ENCODE measurements around the gene ABLIM2. TPM values are rescaled to one million over a fixed set of nuclear protein-coding genes. Genes with fewer than 3 reads are reported as not detected.

ABLIM2 gene
- total RNA-seq, 1 donor: 0.63 TPM

DNA sequence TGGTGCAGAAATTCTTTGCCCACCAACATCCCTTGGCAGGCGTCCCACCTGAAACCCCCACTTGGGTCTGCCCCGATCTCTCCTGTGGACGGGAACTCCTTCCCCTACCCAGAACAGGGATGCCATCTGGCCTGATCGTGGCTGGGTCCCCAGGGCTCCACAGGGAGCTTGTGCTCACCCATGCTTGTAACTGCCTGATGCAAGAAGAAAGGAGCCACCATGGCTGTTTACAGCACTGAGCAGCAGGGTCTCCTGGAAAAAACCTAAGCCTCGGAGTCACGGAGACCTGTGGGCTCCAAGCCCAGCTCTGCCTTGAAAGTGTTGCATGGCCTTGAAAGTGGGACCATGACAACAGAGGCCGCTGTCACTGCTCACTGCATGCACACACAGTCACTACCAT is 117.4 kb downstream of the ABLIM2 start:
- Histone ChIP-seq H3K4me1 (ENCODE audit: insufficient read depth, low read length) (no peaks in the 10 kb centered on the region), H3K27me3 (ENCODE audit: insufficient read depth, low read length) (no peaks in the 10 kb centered on the region), H3K4me3 (ENCODE audit: low read length) (no peak overlapping the region), H3K9me3 (ENCODE audit: low read depth, low read length) (no peaks in the 10 kb centered on the region)

DNA sequence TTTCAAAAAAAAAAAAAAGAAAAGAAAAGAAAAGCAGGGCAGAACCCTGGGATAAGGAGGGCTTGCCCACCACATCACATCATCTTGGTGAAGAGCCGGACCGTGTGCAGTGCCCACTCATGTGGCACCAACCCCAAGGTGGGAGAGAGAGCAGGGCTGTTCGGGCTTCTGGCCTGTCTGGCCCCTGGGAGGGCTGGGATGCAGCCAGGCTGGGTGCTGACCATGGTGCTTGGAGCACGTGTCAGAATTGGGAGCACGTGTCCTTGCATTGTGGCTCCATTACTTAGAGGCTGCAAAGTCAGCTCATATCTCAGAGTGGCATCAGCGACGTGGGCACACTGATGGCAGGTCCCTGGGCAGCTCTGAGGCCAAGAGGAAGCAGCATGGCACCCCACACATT is 118.0 kb downstream of the ABLIM2 start:
- no peaks in the 10 kb centered on the region for H3K4me1 ChIP-seq (ENCODE audit: insufficient read depth, low read length)
- no peaks in the 10 kb centered on the region for H3K27me3 ChIP-seq (ENCODE audit: insufficient read depth, low read length)
- no peak overlapping the region for H3K4me3 ChIP-seq (ENCODE audit: low read length)
- no peaks in the 10 kb centered on the region for H3K9me3 ChIP-seq (ENCODE audit: low read depth, low read length)

DNA sequence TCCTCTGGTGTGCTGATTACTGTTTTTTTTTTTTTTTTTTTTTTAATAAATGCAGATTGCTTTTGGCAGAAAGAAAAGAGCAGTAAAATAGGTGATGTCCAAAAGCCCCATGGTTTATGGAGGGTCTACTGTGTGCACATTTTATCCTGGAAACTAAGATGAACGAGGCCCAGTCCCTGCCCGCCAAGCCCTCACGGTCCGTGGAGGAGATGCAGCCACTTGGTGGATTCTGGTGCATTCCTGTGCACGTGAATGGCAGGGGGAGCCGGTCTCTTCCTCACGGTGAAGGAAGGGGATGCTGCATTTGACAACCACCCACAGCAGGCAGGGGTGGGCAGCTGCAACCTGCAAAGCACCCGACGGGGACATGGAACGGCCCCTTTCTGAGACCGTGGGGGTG is 118.8 kb downstream of the ABLIM2 start:
- Histone ChIP-seq H3K9me3 (ENCODE audit: low read depth, low read length) (no peaks in the 10 kb centered on the region), H3K27me3 (ENCODE audit: insufficient read depth, low read length) (no peaks in the 10 kb centered on the region), H3K4me3 (ENCODE audit: low read length) (no peak overlapping the region), H3K4me1 (ENCODE audit: insufficient read depth, low read length) (no peaks in the 10 kb centered on the region)

DNA sequence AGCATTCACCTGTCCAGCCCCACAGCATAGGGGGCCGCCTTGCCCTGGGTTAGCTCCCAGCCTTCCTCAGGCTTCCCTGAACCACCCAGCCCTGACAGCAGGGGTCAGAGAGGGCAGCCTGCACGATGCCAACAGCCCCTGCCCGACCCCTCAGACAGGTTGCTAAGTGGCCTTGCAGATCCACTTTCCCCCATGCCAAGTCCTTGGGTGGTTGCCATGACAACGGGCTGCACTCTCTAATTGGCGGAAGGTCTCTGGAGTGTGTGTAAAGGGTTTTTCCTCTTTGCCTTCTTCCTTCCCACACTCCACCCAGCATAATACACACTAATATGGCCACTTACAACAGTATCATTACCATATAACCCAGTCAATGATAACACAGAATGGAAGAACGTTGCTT is 119.3 kb downstream of the ABLIM2 start:
- Histone ChIP-seq H3K9me3 (ENCODE audit: low read depth, low read length) (no peaks in the 10 kb centered on the region), H3K4me1 (ENCODE audit: insufficient read depth, low read length) (no peaks in the 10 kb centered on the region), H3K27me3 (ENCODE audit: insufficient read depth, low read length) (no peaks in the 10 kb centered on the region), H3K4me3 (ENCODE audit: low read length) (no peak overlapping the region)

DNA sequence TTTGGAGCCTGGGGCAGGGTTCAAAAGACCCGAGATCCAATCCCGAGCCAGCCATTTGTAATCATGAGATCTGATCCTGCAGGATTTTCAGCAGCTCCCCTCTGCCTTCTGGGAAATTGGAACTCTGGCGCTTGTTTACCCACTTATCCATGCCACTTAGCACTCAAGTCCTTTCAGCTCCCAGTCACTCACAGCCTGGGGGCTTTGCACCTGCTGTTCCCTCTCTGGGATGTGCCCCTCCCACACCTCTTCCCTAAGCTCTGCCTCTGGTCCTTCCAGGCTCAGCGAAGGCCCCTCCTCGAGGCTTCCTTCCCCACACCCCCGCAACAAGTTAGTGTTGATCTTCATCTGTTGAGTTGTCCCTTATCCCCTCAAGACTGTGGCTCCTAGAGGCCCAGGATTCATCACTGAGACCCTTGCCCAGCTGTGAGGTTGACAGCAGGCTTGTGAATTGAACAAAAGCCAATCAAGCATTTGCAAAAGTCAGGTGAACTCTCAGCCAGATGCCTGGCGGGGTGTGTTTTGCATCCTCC is 119.8 kb downstream of the ABLIM2 start:
- Histone ChIP-seq H3K4me3 (ENCODE audit: low read length) (no peak overlapping the region), H3K9me3 (ENCODE audit: low read depth, low read length) (no peaks in the 10 kb centered on the region)

DNA sequence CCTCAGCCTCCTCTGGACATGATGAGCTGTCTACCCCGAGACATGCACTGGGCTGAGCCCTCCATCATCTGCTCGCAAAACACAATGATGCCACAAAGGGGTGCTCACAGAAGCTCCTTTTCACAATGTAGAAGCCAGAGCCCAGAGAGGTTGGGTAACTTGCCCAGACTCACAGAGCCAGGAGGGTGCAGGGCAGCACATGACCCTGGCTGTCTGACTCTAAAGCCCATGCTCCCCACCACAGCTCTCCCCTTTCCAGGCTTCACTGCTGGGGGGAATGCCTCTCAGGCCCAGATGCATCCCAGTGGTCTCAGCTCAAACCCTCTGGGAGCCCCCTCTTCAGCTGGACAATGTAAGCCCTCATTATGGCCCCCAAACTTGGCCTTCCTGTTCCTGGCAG is 120.5 kb downstream of the ABLIM2 start:
- Histone ChIP-seq H3K4me3 (ENCODE audit: low read length) (no peak overlapping the region), H3K9me3 (ENCODE audit: low read depth, low read length) (no peaks in the 10 kb centered on the region), H3K27me3 (ENCODE audit: insufficient read depth, low read length) (no peaks in the 10 kb centered on the region)

More for the DNA sequence above, 119.8 kb downstream of the ABLIM2 start:
- Histone ChIP-seq H3K27me3 (ENCODE audit: insufficient read depth, low read length) (no peaks in the 10 kb centered on the region), H3K4me1 (ENCODE audit: insufficient read depth, low read length) (no peaks in the 10 kb centered on the region)

DNA sequence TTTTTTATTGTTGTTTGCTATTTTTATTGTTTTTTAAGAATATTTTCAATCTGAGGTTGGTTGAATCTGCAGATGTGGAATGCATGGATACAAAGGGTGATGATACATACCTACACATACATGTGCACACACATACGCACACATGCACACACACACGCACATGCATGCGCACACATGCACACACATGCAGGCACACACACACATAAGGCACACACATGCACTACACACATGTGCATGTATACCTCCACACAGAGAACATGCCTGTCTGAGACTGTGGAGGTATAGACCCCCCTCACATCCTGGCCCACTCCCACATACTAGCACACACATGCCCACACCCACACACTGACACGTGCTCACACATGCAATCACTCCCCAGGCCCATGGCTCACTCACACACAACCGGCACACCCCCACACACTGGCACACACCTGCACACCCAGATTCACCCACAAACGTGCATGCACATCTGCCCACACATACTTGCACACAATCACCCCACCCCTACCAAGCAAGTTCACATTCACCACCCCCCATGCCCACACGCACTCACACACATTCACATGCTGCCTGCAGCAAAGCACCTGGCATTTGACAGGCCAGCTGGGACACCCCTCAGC is 121.4 kb downstream of the ABLIM2 start:
- H3K9me3 ChIP-seq (ENCODE audit: low read depth, low read length): no peaks in the 10 kb centered on the region
- no peaks in the 10 kb centered on the region for H3K27me3 ChIP-seq (ENCODE audit: insufficient read depth, low read length)
- H3K4me3 ChIP-seq (ENCODE audit: low read length): no peak overlapping the region
- no peaks in the 10 kb centered on the region for H3K4me1 ChIP-seq (ENCODE audit: insufficient read depth, low read length)

More for the DNA sequence above, 120.5 kb downstream of the ABLIM2 start:
- no peaks in the 10 kb centered on the region for H3K4me1 ChIP-seq (ENCODE audit: insufficient read depth, low read length)

DNA sequence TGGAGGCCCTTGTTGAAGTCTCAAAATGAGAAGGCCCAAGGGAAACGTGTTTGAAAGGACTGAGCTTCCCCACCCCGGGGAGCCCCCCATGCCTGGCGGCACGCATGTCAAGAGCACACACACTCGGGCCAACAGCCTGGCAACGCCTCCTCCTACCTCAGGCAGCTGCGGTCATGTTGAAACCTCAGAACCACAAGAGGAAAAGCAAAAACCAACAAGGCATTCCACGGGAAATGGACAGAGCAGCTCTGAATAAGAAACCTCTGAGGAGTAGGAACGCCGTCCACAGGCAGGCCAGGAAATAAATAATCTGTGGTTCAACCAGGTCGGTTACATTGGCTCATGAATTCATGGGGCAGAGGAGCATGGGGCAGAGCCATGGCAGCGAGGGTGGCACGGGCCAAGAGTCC is 123.2 kb downstream of the ABLIM2 start:
- Histone ChIP-seq H3K4me3 (ENCODE audit: low read length) (no peak overlapping the region), H3K9me3 (ENCODE audit: low read depth, low read length) (no peaks in the 10 kb centered on the region), H3K4me1 (ENCODE audit: insufficient read depth, low read length) (no peaks in the 10 kb centered on the region), H3K27me3 (ENCODE audit: insufficient read depth, low read length) (no peaks in the 10 kb centered on the region)

DNA sequence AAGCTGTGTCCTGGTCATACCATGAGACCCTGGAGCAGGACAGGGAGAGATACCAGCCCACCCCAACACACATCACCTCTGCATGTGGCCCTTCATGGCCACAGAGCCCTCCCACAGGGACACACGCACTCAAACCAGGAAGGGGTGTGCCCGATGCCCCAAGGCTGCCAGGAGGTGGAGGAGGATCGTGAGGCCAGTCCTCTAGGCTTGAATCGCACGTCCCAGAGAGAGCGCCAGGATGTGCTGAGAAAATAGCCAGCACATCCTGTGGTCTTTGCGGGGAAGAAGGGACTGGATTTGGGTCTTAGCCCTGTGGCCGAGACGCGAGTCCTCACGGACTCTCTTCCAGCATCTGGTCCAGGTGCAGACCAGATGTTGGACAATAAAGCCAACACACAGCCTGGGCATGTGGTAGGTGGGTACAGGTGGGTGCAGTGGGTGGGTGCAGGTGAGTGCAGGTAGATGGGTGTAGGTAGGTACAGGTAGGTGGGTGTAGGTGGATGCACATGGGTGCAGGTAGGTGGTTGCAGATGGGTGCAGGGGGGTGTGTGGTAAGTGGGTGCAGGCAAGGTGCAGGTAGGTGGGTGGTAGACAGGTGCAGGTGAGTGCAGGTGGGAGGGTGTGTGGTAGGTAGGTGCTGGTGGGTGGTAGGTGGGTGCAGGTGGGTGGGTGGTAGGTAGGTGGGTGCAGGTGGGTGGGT is 124.6 kb downstream of the ABLIM2 start:
- Histone ChIP-seq H3K27me3 (ENCODE audit: insufficient read depth, low read length) (no peaks in the 10 kb centered on the region), H3K4me3 (ENCODE audit: low read length) (no peak overlapping the region), H3K9me3 (ENCODE audit: low read depth, low read length) (no peaks in the 10 kb centered on the region), H3K4me1 (ENCODE audit: insufficient read depth, low read length) (no peaks in the 10 kb centered on the region)

DNA sequence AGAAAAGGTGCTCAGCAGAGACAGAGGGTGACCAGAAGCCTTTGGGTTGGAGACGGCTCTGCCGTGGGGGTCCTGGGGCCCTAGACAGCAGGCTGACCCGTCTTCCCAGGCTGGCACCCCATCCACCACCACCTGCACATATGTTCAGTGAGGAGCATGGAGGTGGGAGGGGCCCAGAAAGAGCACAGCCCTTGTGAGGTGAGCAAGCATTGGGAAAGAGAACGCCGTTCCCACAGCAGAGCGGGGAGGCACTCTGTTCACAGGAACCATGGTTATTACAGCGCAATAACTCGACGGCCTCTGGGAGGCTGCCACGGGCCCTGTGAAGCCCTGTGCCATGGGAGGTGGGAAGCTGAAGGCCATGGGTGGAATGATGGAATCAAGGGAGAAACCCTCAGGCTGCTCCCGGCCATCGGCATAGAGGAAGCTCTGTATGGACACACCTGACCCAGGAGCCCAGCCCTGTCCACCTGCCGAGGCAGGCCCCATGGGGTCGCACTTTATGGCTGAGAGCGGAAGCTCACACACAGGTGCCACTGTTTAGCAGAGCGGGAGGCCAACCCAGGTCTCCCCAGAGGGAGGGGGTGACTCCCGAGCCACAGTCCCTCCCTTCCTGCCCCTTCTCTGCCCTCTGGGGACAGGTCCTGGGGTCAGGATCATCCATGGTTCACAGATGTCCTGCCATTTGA is 125.4 kb downstream of the ABLIM2 start:
- Histone ChIP-seq H3K4me3 (ENCODE audit: low read length) (no peak overlapping the region), H3K4me1 (ENCODE audit: insufficient read depth, low read length) (no peaks in the 10 kb centered on the region), H3K27me3 (ENCODE audit: insufficient read depth, low read length) (no peaks in the 10 kb centered on the region), H3K9me3 (ENCODE audit: low read depth, low read length) (no peaks in the 10 kb centered on the region)

DNA sequence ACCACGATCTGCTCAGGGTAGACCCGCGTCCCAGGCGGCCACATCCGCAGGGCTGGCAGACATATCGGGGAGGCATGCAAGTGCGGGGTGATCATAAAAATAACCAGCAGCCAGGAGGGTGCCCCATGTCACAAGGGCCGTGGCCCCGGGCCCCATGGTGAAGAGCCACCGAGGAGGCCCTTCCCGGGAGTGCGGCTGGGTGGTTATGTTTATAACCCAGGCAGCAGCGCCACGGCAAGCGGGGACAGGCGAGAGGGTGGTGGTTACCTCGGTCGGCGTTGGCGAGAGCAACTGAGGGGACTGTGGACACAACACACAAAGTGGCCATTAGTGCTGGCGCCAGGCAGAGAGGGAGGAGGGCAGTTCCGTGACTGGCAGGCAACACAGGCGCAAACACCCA is 126.2 kb downstream of the ABLIM2 start:
- no peak overlapping the region for H3K4me3 ChIP-seq (ENCODE audit: low read length)
- H3K27me3 ChIP-seq (ENCODE audit: insufficient read depth, low read length): no peaks in the 10 kb centered on the region
- no peaks in the 10 kb centered on the region for H3K9me3 ChIP-seq (ENCODE audit: low read depth, low read length)
- no peaks in the 10 kb centered on the region for H3K4me1 ChIP-seq (ENCODE audit: insufficient read depth, low read length)

DNA sequence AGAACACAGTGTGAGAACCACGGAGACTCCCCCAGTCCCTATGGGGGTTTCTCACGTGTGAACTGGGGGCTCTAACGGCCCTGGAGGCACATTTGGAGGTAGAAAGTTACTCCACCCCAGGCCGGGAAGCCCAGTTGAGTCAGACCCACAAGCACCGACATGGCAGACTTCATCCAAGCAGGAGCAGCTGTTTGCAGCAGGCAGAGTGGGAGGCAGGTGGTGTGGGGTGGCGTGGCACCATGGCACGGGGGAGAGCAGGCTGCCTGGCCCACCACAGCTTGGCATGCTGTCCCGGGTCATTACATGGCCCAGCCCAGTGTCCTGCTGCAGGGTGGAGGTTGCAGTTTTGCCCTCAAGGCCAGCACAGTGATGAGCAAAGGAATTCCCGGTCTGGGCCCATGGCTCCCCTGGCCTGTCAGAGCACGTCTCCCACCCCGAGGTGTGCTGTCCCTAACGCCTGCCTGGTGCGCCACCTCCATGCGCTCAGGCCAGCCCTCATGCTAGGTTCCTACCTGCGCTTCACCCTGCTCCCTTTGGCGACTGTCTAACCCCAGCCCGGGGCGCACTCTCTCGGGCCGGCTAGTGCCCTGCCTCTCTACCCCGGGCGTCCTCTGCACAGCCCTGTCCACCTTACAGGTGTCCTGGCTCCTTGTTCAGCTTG is 128.4 kb downstream of the ABLIM2 start:
- no peaks in the 10 kb centered on the region for H3K9me3 ChIP-seq (ENCODE audit: low read depth, low read length)
- H3K4me3 ChIP-seq (ENCODE audit: low read length): no peak overlapping the region
- H3K27me3 ChIP-seq (ENCODE audit: insufficient read depth, low read length): no peaks in the 10 kb centered on the region
- H3K4me1 ChIP-seq (ENCODE audit: insufficient read depth, low read length): no peaks in the 10 kb centered on the region

DNA sequence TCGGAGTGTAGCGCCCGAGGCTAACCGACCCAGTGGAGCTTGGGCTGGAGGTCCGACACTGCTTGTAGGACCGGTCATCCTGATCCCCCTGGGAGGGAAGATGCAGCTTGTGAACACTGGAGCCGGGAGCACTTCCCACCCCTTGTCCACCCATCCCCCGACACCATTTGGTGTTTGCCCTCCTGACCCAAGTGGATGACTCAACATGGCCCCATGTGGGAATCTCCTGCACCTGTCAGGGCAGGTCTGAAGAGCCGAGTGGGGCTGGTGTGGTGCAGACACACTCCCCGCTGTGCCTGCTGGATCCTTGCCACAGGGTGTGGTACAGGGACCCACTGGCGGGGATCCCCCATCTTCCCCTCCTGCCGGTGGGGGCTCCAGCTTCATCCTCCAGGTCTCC is 128.9 kb downstream of the ABLIM2 start:
- Histone ChIP-seq H3K4me3 (ENCODE audit: low read length) (no peak overlapping the region), H3K4me1 (ENCODE audit: insufficient read depth, low read length) (no peaks in the 10 kb centered on the region), H3K27me3 (ENCODE audit: insufficient read depth, low read length) (no peaks in the 10 kb centered on the region), H3K9me3 (ENCODE audit: low read depth, low read length) (no peaks in the 10 kb centered on the region)

DNA sequence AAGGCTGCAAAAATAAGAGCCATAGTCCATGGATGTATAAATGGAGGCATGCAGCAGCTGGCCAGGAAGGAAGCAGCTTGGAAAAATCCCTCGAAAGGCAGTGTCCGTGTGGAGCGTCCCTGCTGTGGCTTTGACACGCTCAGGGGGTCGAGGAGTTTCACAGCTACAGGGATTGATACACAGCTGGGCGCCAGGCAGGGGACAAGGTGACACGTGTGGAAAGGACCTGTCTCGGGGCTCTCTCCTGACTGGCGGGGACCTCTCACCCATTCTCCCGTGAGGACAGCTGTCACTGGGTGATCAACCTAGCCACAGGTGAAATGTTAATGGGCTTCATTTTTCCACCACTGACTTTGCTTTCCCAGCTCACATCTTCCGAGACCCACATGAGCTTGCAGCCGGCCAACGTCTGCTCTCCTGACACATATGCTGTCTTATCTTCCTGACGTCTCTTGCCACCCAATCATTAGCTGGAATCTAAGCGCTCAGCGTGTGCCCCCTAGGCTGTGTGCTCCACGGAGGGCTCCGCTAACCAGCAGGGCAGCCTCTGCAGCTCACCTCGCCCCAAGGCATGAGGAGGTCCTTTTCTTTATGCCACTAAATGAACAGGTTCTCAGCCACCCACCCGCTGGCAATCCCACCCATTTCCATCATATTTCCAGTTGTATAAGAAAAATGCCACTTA is 129.6 kb downstream of the ABLIM2 start:
- no peak overlapping the region for H3K4me3 ChIP-seq (ENCODE audit: low read length)
- H3K27me3 ChIP-seq (ENCODE audit: insufficient read depth, low read length): no peaks in the 10 kb centered on the region
- no peaks in the 10 kb centered on the region for H3K4me1 ChIP-seq (ENCODE audit: insufficient read depth, low read length)
- no peaks in the 10 kb centered on the region for H3K9me3 ChIP-seq (ENCODE audit: low read depth, low read length)

DNA sequence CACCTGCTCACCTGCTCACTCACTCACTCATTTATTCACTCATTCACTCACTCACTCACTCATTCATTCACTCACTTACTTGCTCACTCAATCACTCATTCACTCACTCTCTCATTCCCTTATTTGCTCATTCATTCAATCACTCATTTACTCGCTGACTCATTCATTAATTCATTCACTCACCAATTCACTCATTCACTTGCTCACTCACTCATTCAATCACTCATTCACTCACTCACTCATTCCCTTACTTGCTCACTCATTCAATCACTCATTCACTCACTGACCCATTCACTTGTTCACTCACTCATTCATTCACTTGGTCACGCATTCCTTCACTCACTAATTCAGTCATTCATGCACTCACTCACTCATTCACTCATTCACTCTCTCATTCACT is 130.2 kb downstream of the ABLIM2 start:
- H3K4me1 ChIP-seq (ENCODE audit: insufficient read depth, low read length): no peaks in the 10 kb centered on the region
- no peaks in the 10 kb centered on the region for H3K27me3 ChIP-seq (ENCODE audit: insufficient read depth, low read length)
- H3K9me3 ChIP-seq (ENCODE audit: low read depth, low read length): no peaks in the 10 kb centered on the region
- H3K4me3 ChIP-seq (ENCODE audit: low read length): no peak overlapping the region

Measured in mononuclear cell (primary cell).